Measurements from ENCODE around the gene UPK1A. TPM values are rescaled to one million over a fixed set of nuclear protein-coding genes. Genes with fewer than 3 reads are reported as not detected.

Gene UPK1A
- total RNA-seq, 1 donor from 2014 or later: 0.18 TPM

DNA sequence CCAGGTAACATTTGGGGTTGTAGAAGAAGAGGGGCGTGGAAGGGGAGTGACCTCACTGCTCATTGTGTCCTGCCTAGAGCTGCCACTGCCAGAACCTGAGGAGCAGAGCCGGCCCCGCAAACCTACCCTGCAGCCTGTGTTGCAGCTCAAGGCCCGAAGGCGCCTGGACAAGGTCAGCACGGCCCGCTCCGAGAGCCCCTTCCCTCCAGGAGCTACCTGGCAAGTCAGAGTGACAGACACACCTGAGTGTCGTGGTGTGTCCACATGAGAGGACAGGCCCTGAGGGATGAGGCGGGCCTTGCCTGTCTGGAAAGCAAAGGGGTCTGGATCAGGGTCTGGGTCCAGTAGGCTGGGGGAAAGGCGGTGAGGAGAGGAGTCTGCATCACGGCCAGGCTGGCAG lies 58.2 kb downstream of the UPK1A start:
- H3K4me1 ChIP-seq (ENCODE audit: insufficient read depth, low read length): no peaks in the 10 kb centered on the region
- H3K36me3 ChIP-seq (ENCODE audit: insufficient read depth, low read length): peaks cover 34% of the 10 kb centered on the region
- no peak overlapping the region for H3K27ac ChIP-seq (ENCODE audit: low read depth, low read length)
- H4K20me1 ChIP-seq (ENCODE audit: insufficient read depth, low read length): peaks cover 72% of the 10 kb centered on the region
- H3K27me3 Mint-ChIP-seq (ENCODE audit: low read depth, unreplicated experiment): no peaks in the 10 kb centered on the region
- no peak for FAIRE-seq
- H3K4me1 Mint-ChIP-seq (ENCODE audit: low read depth, unreplicated experiment): peaks cover under 1% of the 10 kb centered on the region
- no peak for DNase-seq (ENCODE audit: low read depth)
- H3K27ac Mint-ChIP-seq (ENCODE audit: unreplicated experiment): no peak overlapping the region
- H3K9me3 Mint-ChIP-seq (ENCODE audit: unreplicated experiment): no peaks in the 10 kb centered on the region
- H2AFZ ChIP-seq (ENCODE audit: low read depth, low read length): no peak overlapping the region
- no peak overlapping the region for H3K4me3 ChIP-seq (ENCODE audit: insufficient read depth, low read depth, low read length)
- H3K4me2 ChIP-seq (ENCODE audit: low read length): no peak overlapping the region
- no peaks in the 10 kb centered on the region for H3K27me3 ChIP-seq (ENCODE audit: insufficient read depth, low read length)
- TF ChIP-seq, protein P1, sequence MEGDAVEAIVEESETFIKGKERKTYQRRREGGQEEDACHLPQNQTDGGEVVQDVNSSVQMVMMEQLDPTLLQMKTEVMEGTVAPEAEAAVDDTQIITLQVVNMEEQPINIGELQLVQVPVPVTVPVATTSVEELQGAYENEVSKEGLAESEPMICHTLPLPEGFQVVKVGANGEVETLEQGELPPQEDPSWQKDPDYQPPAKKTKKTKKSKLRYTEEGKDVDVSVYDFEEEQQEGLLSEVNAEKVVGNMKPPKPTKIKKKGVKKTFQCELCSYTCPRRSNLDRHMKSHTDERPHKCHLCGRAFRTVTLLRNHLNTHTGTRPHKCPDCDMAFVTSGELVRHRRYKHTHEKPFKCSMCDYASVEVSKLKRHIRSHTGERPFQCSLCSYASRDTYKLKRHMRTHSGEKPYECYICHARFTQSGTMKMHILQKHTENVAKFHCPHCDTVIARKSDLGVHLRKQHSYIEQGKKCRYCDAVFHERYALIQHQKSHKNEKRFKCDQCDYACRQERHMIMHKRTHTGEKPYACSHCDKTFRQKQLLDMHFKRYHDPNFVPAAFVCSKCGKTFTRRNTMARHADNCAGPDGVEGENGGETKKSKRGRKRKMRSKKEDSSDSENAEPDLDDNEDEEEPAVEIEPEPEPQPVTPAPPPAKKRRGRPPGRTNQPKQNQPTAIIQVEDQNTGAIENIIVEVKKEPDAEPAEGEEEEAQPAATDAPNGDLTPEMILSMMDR (IDR thresholded peaks at IDR 0.05; ENCODE audit: insufficient read depth, low read depth, low read length): no peak
- TF ChIP-seq EZH2 (IDR thresholded peaks at IDR 0.05; ENCODE audit: insufficient read depth, low read length): no peak
- no peaks in the 10 kb centered on the region for H3K9me3 ChIP-seq (ENCODE audit: insufficient read depth, low read depth, low read length)
- H3K36me3 Mint-ChIP-seq (ENCODE audit: low read depth, unreplicated experiment): peaks cover 13% of the 10 kb centered on the region
- no peak overlapping the region for H3K9ac ChIP-seq (ENCODE audit: low read length)
- peaks cover 26% of the 10 kb centered on the region for H3K79me2 ChIP-seq (ENCODE audit: insufficient read depth, low read length)
- no peak overlapping the region for H3K4me3 Mint-ChIP-seq (ENCODE audit: unreplicated experiment)

DNA sequence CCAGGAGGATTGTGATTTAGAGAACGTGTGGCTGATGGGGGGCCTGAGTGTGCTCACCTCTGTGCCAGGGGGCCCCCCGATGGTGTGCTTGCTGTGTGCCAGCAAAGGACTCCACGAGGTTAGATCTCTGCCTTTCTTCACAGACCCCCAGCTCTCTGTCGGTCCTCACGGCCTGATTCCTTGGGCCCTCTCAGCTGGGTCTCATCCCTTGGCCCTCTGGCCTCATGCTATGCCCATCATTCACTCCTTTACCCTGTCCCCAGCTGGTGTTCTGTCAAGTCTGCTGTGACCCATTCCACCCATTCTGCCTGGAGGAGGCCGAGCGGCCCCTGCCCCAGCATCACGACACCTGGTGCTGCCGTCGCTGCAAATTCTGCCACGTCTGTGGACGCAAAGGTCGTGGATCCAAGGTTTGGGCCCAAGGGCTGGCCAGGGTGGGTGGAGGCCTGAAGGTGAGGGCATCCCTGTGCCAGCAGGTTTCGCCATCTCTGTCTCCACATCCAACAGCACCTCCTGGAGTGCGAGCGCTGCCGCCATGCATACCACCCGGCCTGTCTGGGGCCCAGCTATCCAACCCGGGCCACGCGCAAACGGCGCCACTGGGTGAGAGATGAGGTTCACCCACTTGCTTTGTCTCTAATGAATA lies 59.0 kb downstream of the UPK1A start:
- peaks cover 39% of the 10 kb centered on the region for H3K36me3 ChIP-seq (ENCODE audit: insufficient read depth, low read length)
- no peaks in the 10 kb centered on the region for H3K27me3 Mint-ChIP-seq (ENCODE audit: low read depth, unreplicated experiment)
- TF ChIP-seq EZH2 (IDR thresholded peaks at IDR 0.05; ENCODE audit: insufficient read depth, low read length): no peak
- TF ChIP-seq, protein P1 (IDR thresholded peaks at IDR 0.05; ENCODE audit: insufficient read depth, low read depth, low read length): no peak
- H2AFZ ChIP-seq (ENCODE audit: low read depth, low read length): no peak overlapping the region
- no peak overlapping the region for H3K4me3 ChIP-seq (ENCODE audit: insufficient read depth, low read depth, low read length)
- no peak overlapping the region for H3K4me2 ChIP-seq (ENCODE audit: low read length)
- no peak overlapping the region for H3K9ac ChIP-seq (ENCODE audit: low read length)
- H3K9me3 Mint-ChIP-seq (ENCODE audit: unreplicated experiment): no peaks in the 10 kb centered on the region
- peaks cover 64% of the 10 kb centered on the region for H4K20me1 ChIP-seq (ENCODE audit: insufficient read depth, low read length)
- H3K4me3 Mint-ChIP-seq (ENCODE audit: unreplicated experiment): no peak overlapping the region
- H3K4me1 Mint-ChIP-seq (ENCODE audit: low read depth, unreplicated experiment): no peaks in the 10 kb centered on the region
- no peak overlapping the region for H3K27ac ChIP-seq (ENCODE audit: low read depth, low read length)
- H3K36me3 Mint-ChIP-seq (ENCODE audit: low read depth, unreplicated experiment): peaks cover 14% of the 10 kb centered on the region
- no peak for FAIRE-seq
- no peak for DNase-seq (ENCODE audit: low read depth)
- no peak overlapping the region for H3K27ac Mint-ChIP-seq (ENCODE audit: unreplicated experiment)
- H3K4me1 ChIP-seq (ENCODE audit: insufficient read depth, low read length): no peaks in the 10 kb centered on the region
- peaks cover 18% of the 10 kb centered on the region for H3K79me2 ChIP-seq (ENCODE audit: insufficient read depth, low read length)
- H3K9me3 ChIP-seq (ENCODE audit: insufficient read depth, low read depth, low read length): no peaks in the 10 kb centered on the region
- no peaks in the 10 kb centered on the region for H3K27me3 ChIP-seq (ENCODE audit: insufficient read depth, low read length)

Data from astrocyte (in vitro differentiated cells and primary cell).